Measurements from ENCODE around the gene RNF148. TPM values are rescaled to one million over a fixed set of nuclear protein-coding genes. Genes with fewer than 3 reads are reported as not detected.

Gene RNF148
- not detected for total RNA-seq (2013)
- not detected for polyA plus RNA-seq
- not detected in 2 replicates for polyA minus RNA-seq
- 0 to 0.46 (median 0) reads per million in 11 experiments for total RNA-seq

- no peaks in the 10 kb centered on the region for H3K27me3 ChIP-seq (ENCODE audit: control insufficient read depth in 2 of 2, insufficient read depth in 2 of 2, low read length in 2 of 2)
- Mint-ChIP-seq H3K4me3 (no peak within 1 kb of the TSS), H3K9me3 (peaks cover 0 to 2% (median 0%) of the 10 kb centered on the region in 7 donors), H3K4me1 (no peaks in the 10 kb centered on the region), H3K36me3 (no peaks in the 10 kb centered on the region), H3K27me3 (ENCODE audit: low read depth in 3 of 3) (no peaks in the 10 kb centered on the region), H3K27ac (no peak within 1 kb of the TSS)
- H3K36me3 ChIP-seq (replicated peaks in 1 of 2; ENCODE audit: control insufficient read depth in 1 of 2, insufficient read depth in 2 of 2, low read length in 2 of 2), result no peaks in the 10 kb centered on the region
- H3K9ac ChIP-seq (ENCODE audit: insufficient read depth, low read length, poor library complexity, severe bottlenecking), result no peak within 1 kb of the TSS
- H3K79me2 ChIP-seq (ENCODE audit: insufficient read depth, low read length), result no peaks in the 10 kb centered on the region
- H3K4me1 ChIP-seq (ENCODE audit: control insufficient read depth in 1 of 2, insufficient read depth in 2 of 2, low read length in 2 of 2), result no peaks in the 10 kb centered on the region
- TF ChIP-seq CTCF (IDR thresholded peaks at IDR 0.05), result no peak
- H3K4me2 ChIP-seq (replicated peaks; ENCODE audit: extremely low read depth, low read length, poor library complexity, severe bottlenecking), result no peak within 1 kb of the TSS
- no peak within 1 kb of the TSS for H2AFZ ChIP-seq (ENCODE audit: insufficient read depth, low read depth, low read length, poor library complexity, severe bottlenecking)
- no peak within 1 kb of the TSS for H3K4me3 ChIP-seq (replicated peaks in 1 of 3; ENCODE audit: low read depth in 2 of 3, low read length in 3 of 3)
- no CpG with 5 or more reads among the region's 1 CpG for WGBS (ENCODE audit: insufficient coverage)
- H3K9me3 ChIP-seq (replicated peaks in 1 of 2; ENCODE audit: control insufficient read depth in 1 of 2, insufficient read depth in 1 of 2, low read length in 2 of 2), result peaks cover 0 to 10% of the 10 kb centered on the region in 2 donors
- no peak for DNase-seq
- intact Hi-C loops (cut with micrococcal nuclease), result no loop called here
- H3K27ac ChIP-seq (ENCODE audit: low read depth in 1 of 2, low read length in 2 of 2), result no peak within 1 kb of the TSS
- no peaks in the 10 kb centered on the region for H4K20me1 ChIP-seq (ENCODE audit: insufficient read depth, low read length)
Observed at GRCh38 chr7:122702872-122703510, at the start of gene RNF148. RNF148 (minus strand) TSS chr7:122702922; CDS start chr7:122702750, 172 bp downstream.

- H3K4me3 Mint-ChIP-seq, result no peak overlapping the region
- no peak overlapping the region for H3K27ac ChIP-seq (ENCODE audit: low read depth in 1 of 2, low read length in 2 of 2)
- H3K27ac Mint-ChIP-seq, result no peak overlapping the region
- H4K20me1 ChIP-seq (ENCODE audit: insufficient read depth, low read length), result no peaks in the 10 kb centered on the region
- no peaks in the 10 kb centered on the region for H3K36me3 ChIP-seq (replicated peaks in 1 of 2; ENCODE audit: control insufficient read depth in 1 of 2, insufficient read depth in 2 of 2, low read length in 2 of 2)
- intact Hi-C loops (cut with micrococcal nuclease), result no loop called here
- no peak overlapping the region for H3K4me3 ChIP-seq (replicated peaks in 1 of 3; ENCODE audit: low read depth in 2 of 3, low read length in 3 of 3)
- H3K9ac ChIP-seq (ENCODE audit: insufficient read depth, low read length, poor library complexity, severe bottlenecking), result no peak overlapping the region
- H2AFZ ChIP-seq (ENCODE audit: insufficient read depth, low read depth, low read length, poor library complexity, severe bottlenecking), result no peak overlapping the region
- H3K36me3 Mint-ChIP-seq, result no peaks in the 10 kb centered on the region
- no peak overlapping the region for H3K4me2 ChIP-seq (replicated peaks; ENCODE audit: extremely low read depth, low read length, poor library complexity, severe bottlenecking)
- DNase-seq, result no peak
- no peaks in the 10 kb centered on the region for H3K4me1 Mint-ChIP-seq
- no peaks in the 10 kb centered on the region for H3K9me3 ChIP-seq (replicated peaks in 1 of 2; ENCODE audit: control insufficient read depth in 1 of 2, insufficient read depth in 1 of 2, low read length in 2 of 2)
- H3K9me3 Mint-ChIP-seq, result peaks cover 0 to 6% (median 0%) of the 10 kb centered on the region in 7 donors
- H3K79me2 ChIP-seq (ENCODE audit: insufficient read depth, low read length), result no peaks in the 10 kb centered on the region
- no peaks in the 10 kb centered on the region for H3K27me3 ChIP-seq (ENCODE audit: control insufficient read depth in 2 of 2, insufficient read depth in 2 of 2, low read length in 2 of 2)
- no peaks in the 10 kb centered on the region for H3K27me3 Mint-ChIP-seq (ENCODE audit: low read depth in 3 of 3)
- H3K4me1 ChIP-seq (ENCODE audit: control insufficient read depth in 1 of 2, insufficient read depth in 2 of 2, low read length in 2 of 2), result no peaks in the 10 kb centered on the region
- 80% methylated on average over 1 of the region's 2 CpGs for WGBS (ENCODE audit: insufficient coverage)
- TF ChIP-seq CTCF (IDR thresholded peaks at IDR 0.05), result no peak
Observed at GRCh38 chr7:122750389-122750788, 47.7 kb upstream of the RNF148 start.

Measured in CD14-positive monocyte (primary cell).